Fibroblast of upper back skin (primary cell): ENCODE results near the gene ADAT3.

Experiments used
- DNase-seq: peaks from one replicate; pipeline ENCODE4 v3.0.0-alpha.2; 2013

Gene ADAT3

GRCh38 chr19:1917926-1918325 lies 12.7 kb downstream of the ADAT3 start:
- no peak for DNase-seq

- DNase-seq, result no peak
Measured at GRCh38 chr19:1918975-1919374, 13.8 kb downstream of the ADAT3 start.

DNA sequence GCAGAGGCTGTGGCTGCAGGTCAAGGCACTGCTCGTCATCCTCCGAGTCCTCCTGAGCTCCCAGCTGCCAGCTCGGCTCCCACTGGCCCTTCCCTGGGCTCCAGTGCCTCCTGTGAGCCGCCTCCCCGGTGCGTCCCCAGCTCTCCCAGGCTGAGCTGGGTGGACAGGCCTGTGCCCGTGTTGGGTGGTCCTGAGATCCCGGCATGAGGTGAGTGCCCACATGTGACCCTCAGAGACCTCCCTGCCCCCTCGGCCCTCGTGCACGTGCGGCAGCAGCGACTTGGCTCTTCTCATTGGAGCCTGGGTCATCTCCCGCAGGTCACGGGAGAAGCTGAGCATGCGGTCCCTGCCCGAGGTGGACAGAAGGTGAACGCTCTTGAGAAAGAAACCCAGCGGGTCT lies 15.4 kb downstream of the ADAT3 start:
- DNase-seq, result no peak

DNA sequence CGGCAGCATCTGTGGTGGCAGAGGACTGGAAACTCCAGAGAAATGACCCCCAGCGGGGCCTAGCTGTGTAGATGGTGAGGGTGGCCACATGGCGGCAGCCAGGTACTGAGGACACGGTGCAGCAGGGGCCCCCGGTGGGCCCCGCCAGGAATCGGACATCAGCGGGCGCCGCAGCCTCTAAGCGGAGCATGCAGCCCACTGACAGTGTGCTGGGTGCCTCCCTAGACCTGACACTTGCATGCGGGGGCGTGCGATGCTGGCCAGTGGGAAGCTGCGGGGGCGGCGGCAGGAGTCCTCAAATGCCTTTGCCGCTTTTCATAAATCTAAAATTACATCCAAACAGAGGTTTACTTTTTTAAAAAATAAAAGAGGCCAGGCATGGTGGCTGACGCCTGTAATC lies 16.1 kb downstream of the ADAT3 start:
- DNase-seq, result no peak

- no peak for DNase-seq
Measured at GRCh38 chr19:1921825-1922224, 16.6 kb downstream of the ADAT3 start.

DNA sequence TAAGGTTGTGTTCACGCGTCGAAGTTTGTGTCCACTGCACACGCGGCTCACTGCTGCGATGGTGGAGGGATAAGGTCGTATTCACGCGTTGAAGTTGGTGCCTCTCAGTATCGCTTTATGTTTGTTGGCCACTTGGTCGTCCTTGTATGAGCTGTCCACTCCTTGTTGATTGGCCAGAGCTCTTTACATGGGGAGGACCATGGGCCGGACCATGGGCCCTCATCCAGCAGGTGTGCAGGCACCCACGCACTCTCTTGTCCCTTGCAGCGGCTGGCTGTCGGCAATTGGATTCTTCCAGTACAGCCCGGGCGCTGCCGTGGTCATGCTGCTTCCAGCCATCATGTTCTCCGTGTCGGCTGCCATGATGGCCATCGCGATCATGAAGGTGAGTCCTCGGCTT lies 17.6 kb downstream of the ADAT3 start:
- DNase-seq, result no peak

- DNase-seq, result no peak
Measured at GRCh38 chr19:1923319-1923718, 18.1 kb downstream of the ADAT3 start.

GRCh38 chr19:1924320-1924961 lies 19.2 kb downstream of the ADAT3 start:
- DNase-seq, result no peak

GRCh38 chr19:1925544-1925943 lies 20.3 kb downstream of the ADAT3 start:
- DNase-seq, result no peak

DNA sequence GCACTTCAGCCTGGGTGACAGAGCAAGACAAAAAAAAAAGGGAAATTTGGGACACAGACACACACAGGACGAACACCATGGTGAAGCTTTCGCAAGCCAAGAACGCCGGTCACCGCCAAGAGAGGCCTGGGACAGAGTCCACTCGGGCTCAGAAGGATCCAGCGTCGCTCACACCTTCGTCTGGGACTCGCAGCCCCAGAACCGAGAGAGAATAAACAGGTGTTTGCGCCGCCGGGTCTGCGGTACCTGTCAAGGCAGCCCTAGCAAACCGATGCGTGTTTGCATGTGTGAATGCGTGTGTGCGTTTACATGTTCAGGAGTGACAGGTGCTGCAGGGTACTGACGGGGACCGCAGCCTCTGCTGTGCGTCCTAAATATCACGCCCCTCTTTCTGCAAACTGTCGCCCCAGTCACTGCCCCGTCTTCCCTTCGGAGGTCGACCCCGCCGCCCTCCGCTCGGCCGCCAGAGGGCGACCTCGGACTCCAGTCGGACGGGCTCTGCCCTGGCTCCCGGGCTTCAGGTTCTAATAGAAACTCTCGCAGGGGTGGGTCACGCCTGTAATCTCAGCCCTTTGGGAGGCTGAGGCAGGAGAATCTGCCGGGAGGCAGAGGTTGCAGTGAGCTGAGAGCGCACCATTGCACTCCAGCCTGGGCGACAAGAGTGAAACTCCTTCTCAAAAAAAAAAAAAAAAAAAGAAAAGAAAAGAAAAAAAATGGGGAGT lies 24.0 kb downstream of the ADAT3 start:
- DNase-seq, result peak; percentile 66

GRCh38 chr19:1931445-1931844 lies 26.2 kb downstream of the ADAT3 start:
- no peak for DNase-seq

- DNase-seq, result no peak
Measured at GRCh38 chr19:1932395-1932794, 27.2 kb downstream of the ADAT3 start.

DNA sequence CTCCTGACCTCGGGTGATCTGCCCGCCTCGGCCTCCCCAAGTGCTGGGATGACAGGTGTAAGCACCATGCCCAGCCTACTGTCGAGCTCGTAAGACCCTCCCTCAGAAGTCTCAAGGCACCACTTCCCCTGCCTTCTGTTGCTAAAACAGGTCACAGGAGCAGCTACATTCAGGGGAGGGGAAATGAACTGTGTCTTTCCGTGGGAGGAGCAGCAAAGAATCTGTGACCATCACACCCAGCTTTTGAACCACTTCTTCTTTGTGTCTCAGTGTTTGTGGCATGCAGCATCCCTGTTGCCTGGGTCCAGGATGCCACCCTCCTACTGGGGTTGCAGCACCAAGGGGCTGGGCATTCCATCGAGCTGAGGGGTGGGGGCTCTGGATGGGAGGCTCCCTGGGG lies 28.0 kb downstream of the ADAT3 start:
- DNase-seq, result no peak

DNA sequence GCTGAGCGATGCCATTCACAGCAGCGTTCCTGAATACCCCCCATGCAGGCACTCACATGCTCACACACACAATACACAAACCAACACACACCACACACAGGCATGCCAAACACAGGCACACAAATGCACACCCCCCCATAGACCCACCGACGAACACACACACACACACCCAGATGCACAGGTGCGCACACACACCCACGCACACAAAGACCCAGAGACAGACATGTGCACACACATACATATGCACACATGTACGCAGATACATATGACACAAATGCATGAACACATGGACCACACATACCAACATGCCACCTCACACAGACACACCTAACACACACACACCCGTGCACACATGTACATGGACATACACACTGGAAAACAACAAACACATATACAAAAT lies 28.7 kb downstream of the ADAT3 start:
- no peak for DNase-seq

- DNase-seq, result no peak
Measured at GRCh38 chr19:1935484-1936208, 30.4 kb downstream of the ADAT3 start.

GRCh38 chr19:1936430-1936829 lies 31.2 kb downstream of the ADAT3 start:
- no peak for DNase-seq

- no peak for DNase-seq
Measured at GRCh38 chr19:1936916-1937610, 31.9 kb downstream of the ADAT3 start.

DNA sequence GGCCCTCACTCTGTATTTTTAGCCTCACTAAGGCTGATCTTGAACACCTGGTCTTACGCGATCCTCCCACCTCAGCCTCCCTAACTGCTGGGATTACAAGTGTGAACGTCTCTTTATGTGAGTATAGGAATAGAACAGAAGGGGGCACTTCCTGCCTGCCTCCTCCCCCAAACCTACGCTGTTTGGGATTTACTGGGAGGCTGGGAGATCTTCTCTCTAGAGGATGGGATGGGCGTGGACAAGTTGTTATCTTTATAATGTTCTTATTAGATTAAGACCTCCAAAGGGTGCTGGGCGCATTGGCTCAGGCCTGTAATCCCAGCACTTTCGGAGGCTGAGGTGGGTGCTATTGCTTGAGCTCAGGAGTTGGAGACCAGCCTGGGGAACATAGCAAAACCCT lies 32.9 kb downstream of the ADAT3 start:
- no peak for DNase-seq

- no peak for DNase-seq
Measured at GRCh38 chr19:1941146-1942077, 36.2 kb downstream of the ADAT3 start, which contains the start of gene CSNK1G2. Gene CSNK1G2 (plus strand): TSS chr19:1941172. CDS start chr19:1969773, 28,601 bp downstream.

DNA sequence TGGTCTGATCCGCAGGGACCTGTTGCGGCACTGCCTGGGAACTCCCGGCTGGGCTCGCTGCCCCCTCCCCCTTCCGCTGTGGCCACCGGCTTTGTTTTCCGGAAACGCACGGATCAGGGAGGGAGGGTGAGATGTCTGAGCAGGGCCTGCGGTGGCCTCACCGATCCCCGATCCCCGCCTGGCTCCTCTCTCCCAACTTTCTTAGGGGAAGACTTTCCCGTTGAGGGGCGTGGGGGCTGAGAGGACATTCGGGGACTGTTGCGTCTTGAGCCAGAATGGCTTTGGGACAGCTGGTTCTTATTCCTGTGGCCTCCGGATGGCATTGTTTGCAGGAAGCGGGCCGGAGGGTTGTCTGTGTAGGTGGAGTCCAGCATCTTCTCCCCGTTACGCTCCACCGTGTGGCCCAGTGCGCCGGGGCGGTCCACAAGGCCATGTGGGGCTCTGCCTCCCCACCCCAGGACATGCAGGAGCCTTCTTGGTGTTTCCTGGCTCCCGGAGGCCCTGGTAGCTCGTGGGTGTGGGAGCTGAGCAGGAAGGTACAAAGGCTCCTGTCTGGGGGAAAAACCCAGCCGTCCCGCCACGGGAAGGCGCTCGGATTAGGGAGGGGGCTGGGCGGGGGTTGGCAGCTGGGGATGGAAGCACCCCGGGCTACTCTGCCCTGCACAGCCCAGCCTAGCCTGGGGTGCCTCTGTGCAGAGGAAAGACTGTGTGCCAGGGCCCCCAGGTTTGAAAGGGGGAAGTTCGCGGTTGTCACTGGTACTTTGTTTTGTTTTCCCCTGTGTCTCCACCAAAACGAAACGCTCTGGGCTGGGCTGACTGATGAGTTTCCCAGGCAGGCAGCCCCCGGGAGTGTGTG lies 37.1 kb downstream of the ADAT3 start:
- DNase-seq, result peak; percentile 53

DNA sequence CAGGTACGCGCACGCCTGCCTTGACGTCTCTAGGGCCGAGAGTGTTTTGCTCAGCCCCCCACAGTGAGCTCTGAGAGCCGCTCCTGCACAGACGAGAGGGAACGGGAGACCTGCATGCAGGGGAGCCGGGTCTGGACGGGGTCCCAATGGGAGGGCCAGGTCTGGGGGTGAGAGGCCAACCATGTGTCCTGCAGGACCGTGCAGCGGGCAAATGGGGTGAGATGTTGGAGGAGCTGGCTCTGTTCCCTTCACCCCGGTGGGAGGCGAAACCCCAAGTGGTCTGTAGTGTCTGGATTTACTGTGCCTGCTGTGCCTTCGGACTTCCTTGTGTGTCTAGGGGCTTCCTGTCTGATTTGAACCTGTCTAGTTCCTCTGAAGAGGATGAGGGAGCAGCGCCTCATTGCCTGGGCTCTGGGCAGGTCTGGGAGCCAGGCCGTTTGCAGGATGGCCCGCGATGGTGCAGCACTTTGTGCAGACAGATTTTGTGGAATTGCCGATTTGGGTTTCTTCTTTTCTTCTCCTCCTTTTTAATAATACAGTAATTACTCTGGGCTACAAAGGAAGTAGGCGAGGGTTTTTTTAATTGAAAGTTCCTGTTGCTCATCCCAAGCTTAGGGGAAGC lies 37.8 kb downstream of the ADAT3 start:
- DNase-seq, result no peak
